GDM1 (cell line): Measurements from ENCODE around the gene GALNT10.

Source experiments
- DNase-seq: peaks from one replicate; lab custom pipeline; 2025; lab: John Stamatoyannopoulos, UW

The GALNT10 gene

GRCh38 chr5:154445422-154446194 is 255.1 kb downstream of the GALNT10 start, which contains the start of gene SAP30L:
SAP30L (plus strand) TSS chr5:154445997; CDS start chr5:154446605, 608 bp downstream.
- peak; percentile 93 for DNase-seq

GRCh38 chr5:154446195-154447088 is 255.9 kb downstream of the GALNT10 start:
- DNase-seq = no peak

GRCh38 chr5:154447089-154447725 is 256.7 kb downstream of the GALNT10 start:
- DNase-seq = no peak

GRCh38 chr5:154449786-154450185 is 259.3 kb downstream of the GALNT10 start:
- DNase-seq = no peak

- DNase-seq = no peak
Measured at GRCh38 chr5:154451957-154452356, 261.4 kb downstream of the GALNT10 start.

GRCh38 chr5:154455585-154455984 is 265.1 kb downstream of the GALNT10 start:
- DNase-seq = no peak

- DNase-seq = no peak
Measured at GRCh38 chr5:154456540-154456939, 266.0 kb downstream of the GALNT10 start.

GRCh38 chr5:154459015-154459414 is 268.5 kb downstream of the GALNT10 start:
- no peak for DNase-seq

- DNase-seq = no peak
Measured at GRCh38 chr5:154460172-154460571, 269.6 kb downstream of the GALNT10 start.

- no peak for DNase-seq
Measured at GRCh38 chr5:154461531-154461930, 271.0 kb downstream of the GALNT10 start.

- DNase-seq = no peak
Measured at GRCh38 chr5:154464438-154464837, 273.9 kb downstream of the GALNT10 start.

- no peak for DNase-seq
Measured at GRCh38 chr5:154465169-154465568, 274.6 kb downstream of the GALNT10 start.

GRCh38 chr5:154466147-154466546 is 275.6 kb downstream of the GALNT10 start:
- DNase-seq = no peak

GRCh38 chr5:154466671-154467070 is 276.1 kb downstream of the GALNT10 start:
- no peak for DNase-seq

- peak; percentile 37 for DNase-seq
Measured at GRCh38 chr5:154467655-154468354, 277.3 kb downstream of the GALNT10 start.

GRCh38 chr5:154470137-154470536 is 279.6 kb downstream of the GALNT10 start:
- DNase-seq = no peak
